H9 (cell line): ENCODE data around the gene ICOSLG. TPM values are rescaled to one million over a fixed set of nuclear protein-coding genes. Genes with fewer than 3 reads are reported as not detected.

Experiments used
- DNase-seq: peaks from one replicate; pipeline ENCODE4 v3.0.0-alpha.2; 2017
- H2AFZ ChIP-seq: one replicate; pipeline ENCODE4 v1.6.1; 2013; ENCODE audit warnings: mild to moderate bottlenecking, low read length, control low read depth, moderate library complexity
- H2AK5ac ChIP-seq: 2 replicates; pipeline ENCODE4 v1.6.1; 2013; ENCODE audit warnings: low read length, control low read depth, mixed read lengths; ENCODE audit not compliant: insufficient read length
- H2BK120ac ChIP-seq: one replicate; pipeline ENCODE4 v1.6.1; 2013; ENCODE audit warnings: low read depth, mild to moderate bottlenecking, low read length, control low read depth, inconsistent platforms; ENCODE audit not compliant: poor library complexity, severe bottlenecking
- H2BK12ac ChIP-seq: 2 replicates; pipeline ENCODE4 v1.6.1; 2013; ENCODE audit warnings: low read length, control low read depth, mixed read lengths, low read depth; ENCODE audit not compliant: insufficient read length
- H2BK15ac ChIP-seq: 2 replicates; pipeline ENCODE4 v1.6.1; 2013; ENCODE audit warnings: low read depth, low read length, control low read depth
- H2BK20ac ChIP-seq: one replicate; pipeline ENCODE4 v1.6.1; 2013; ENCODE audit warnings: low read depth, mild to moderate bottlenecking, low read length, control low read depth, inconsistent platforms; ENCODE audit not compliant: poor library complexity, severe bottlenecking
- H2BK5ac ChIP-seq: 2 replicates; pipeline ENCODE4 v1.6.1; 2013; ENCODE audit warnings: low read length, control low read depth, mixed read lengths; ENCODE audit not compliant: insufficient read length
- H3K14ac ChIP-seq: 2 replicates; pipeline ENCODE4 v1.6.1; 2013; ENCODE audit warnings: low read length, control low read depth; ENCODE audit not compliant: insufficient read depth
- H3K18ac ChIP-seq: 2 replicates; pipeline ENCODE4 v1.6.1; 2013; ENCODE audit warnings: low read depth, mild to moderate bottlenecking, mixed read lengths, low read length, control low read depth; ENCODE audit not compliant: insufficient read length
- H3K23ac ChIP-seq: 2 replicates; pipeline ENCODE4 v1.6.1; 2013; ENCODE audit warnings: low read length, control low read depth, mixed read lengths, low read depth; ENCODE audit not compliant: insufficient read length
- H3K23me2 ChIP-seq: 2 replicates; pipeline ENCODE4 v1.6.1; 2013; ENCODE audit warnings: low read depth, mild to moderate bottlenecking, mixed read lengths, low read length, control low read depth; ENCODE audit not compliant: insufficient read length, poor library complexity, severe bottlenecking
- H3K27ac ChIP-seq: 2 replicates; pipeline ENCODE4 v1.5.1; 2013; ENCODE audit warnings: low read length, control low read depth, mixed read lengths, low read depth; ENCODE audit not compliant: insufficient read length
- H3K27me3 ChIP-seq: 2 replicates; pipeline ENCODE4 v1.6.1; 2013; ENCODE audit warnings: low read length, control low read depth, inconsistent platforms; ENCODE audit not compliant: insufficient read depth
- H3K4ac ChIP-seq: 2 replicates; pipeline ENCODE4 v1.6.1; 2013; ENCODE audit warnings: low read depth, mild to moderate bottlenecking, control low read depth, inconsistent platforms, low read length, moderate library complexity
- H3K4me1 ChIP-seq: 2 replicates; pipeline ENCODE4 v1.6.1; 2013; ENCODE audit warnings: low read length, control low read depth, inconsistent platforms; ENCODE audit not compliant: insufficient read depth
- H3K4me2 ChIP-seq: 2 replicates; pipeline ENCODE4 v1.6.1; 2013; ENCODE audit warnings: low read length, control low read depth, mixed read lengths; ENCODE audit not compliant: insufficient read length, insufficient read depth
- H3K56ac ChIP-seq: 2 replicates; pipeline ENCODE4 v1.6.1; 2013; ENCODE audit warnings: low read depth, mild to moderate bottlenecking, mixed read lengths, low read length, control low read depth; ENCODE audit not compliant: insufficient read length
- H3K79me1 ChIP-seq: 2 replicates; pipeline ENCODE4 v1.6.1; 2013; ENCODE audit warnings: low read depth, mild to moderate bottlenecking, moderate library complexity, low read length, control low read depth, inconsistent platforms; ENCODE audit not compliant: insufficient read depth, poor library complexity, severe bottlenecking
- H3K79me2 ChIP-seq: 2 replicates; pipeline ENCODE4 v1.6.1; 2013; ENCODE audit warnings: low read length, control low read depth, inconsistent platforms; ENCODE audit not compliant: insufficient read depth
- H3K9ac ChIP-seq: 2 replicates; pipeline ENCODE4 v1.6.1; 2013; ENCODE audit warnings: low read length, control low read depth, mixed read lengths; ENCODE audit not compliant: insufficient read length; ENCODE audit errors: extremely low read depth
- H3K9me3 ChIP-seq: one replicate; pipeline ENCODE4 v1.6.1; 2013; ENCODE audit warnings: low read depth, low read length, inconsistent platforms; ENCODE audit not compliant: control insufficient read depth
- H3T11ph ChIP-seq: one replicate; pipeline ENCODE4 v1.6.1; 2013; ENCODE audit warnings: mild to moderate bottlenecking, low read length, control low read depth, inconsistent platforms
- H4K20me1 ChIP-seq: one replicate; pipeline ENCODE4 v1.6.1; 2013; ENCODE audit not compliant: control insufficient read depth, insufficient read length, insufficient read depth
- H4K5ac ChIP-seq: 2 replicates; pipeline ENCODE4 v1.6.1; 2013; ENCODE audit warnings: low read depth, mild to moderate bottlenecking, mixed read lengths, low read length, control low read depth; ENCODE audit not compliant: insufficient read length
- H4K8ac ChIP-seq: replicated peaks from 2 replicates; pipeline ENCODE4 v1.6.1; 2013; ENCODE audit warnings: low read length, control low read depth, mixed read lengths, low read depth; ENCODE audit not compliant: insufficient read length
- H4K91ac ChIP-seq: 2 replicates; pipeline ENCODE4 v1.6.1; 2013; ENCODE audit warnings: low read depth, mild to moderate bottlenecking, moderate library complexity, mixed read lengths, low read length, control low read depth; ENCODE audit not compliant: insufficient read length
- H3K27ac Mint-ChIP-seq, 3 experiments: 2 replicates in 2 of 3; 3 replicates in 1 of 3; pipeline ENCODE4 v1.8.0; 2020 to 2021; ENCODE audit warnings: mixed read lengths in 3 of 3, mild to moderate bottlenecking in 1 of 3, moderate library complexity in 1 of 3
- H3K27me3 Mint-ChIP-seq: 2 replicates; pipeline ENCODE4 v1.8.0; 2021; ENCODE audit warnings: low read depth, mild to moderate bottlenecking, moderate library complexity, mixed read lengths
- H3K36me3 Mint-ChIP-seq, 3 experiments: 2 replicates in 2 of 3; 3 replicates in 1 of 3; pipeline ENCODE4 v1.8.0; 2020 to 2021; ENCODE audit warnings: low read depth in 3 of 3, mixed read lengths in 3 of 3; ENCODE audit not compliant: insufficient read depth in 1 of 3
- H3K4me1 Mint-ChIP-seq, 2 experiments: 2 replicates each; pipeline ENCODE4 v1.8.0; 2020; ENCODE audit warnings: mixed read lengths in 2 of 2
- H3K4me3 Mint-ChIP-seq, 2 experiments: 2 replicates in 1 of 2; 3 replicates in 1 of 2; pipeline ENCODE4 v1.8.0; 2020 to 2021; ENCODE audit warnings: mild to moderate bottlenecking in 2 of 2, mixed read lengths in 2 of 2, moderate library complexity in 1 of 2
- H3K9me3 Mint-ChIP-seq, 2 experiments: 2 replicates in 1 of 2; 3 replicates in 1 of 2; pipeline ENCODE4 v1.8.0; 2020; ENCODE audit warnings: mild to moderate bottlenecking in 2 of 2, mixed read lengths in 2 of 2, moderate library complexity in 1 of 2
- CTCF ChIP-seq: fragments of 200-600 bp; sonication (generic); conservative IDR thresholded peaks from 3 replicates; pipeline ENCODE4 v1.8.0; 2021; ENCODE audit warnings: antibody characterized with exemption, mild to moderate bottlenecking
- WGBS: extraction: QIAGEN DNeasy Blood & Tissue Kit; methylation state at CpG from one replicate; pipeline ENCODE4 v1.1.7; 2013; ENCODE audit warnings: missing lambda C conversion rate, low lambda C conversion rate, mixed read lengths; ENCODE audit not compliant: insufficient read length; ENCODE audit errors: extremely low coverage; 5-methylcytosine and 5-hydroxymethylcytosine counted together
- total RNA-seq: library from RNA; stranded (reverse); gene quantifications from 2 replicates; pipeline ENCODE4 v1.2.1, GENCODE V29; 2021

ICOSLG gene
- total RNA-seq, 1 experiment from 2014 or later: 6.8 TPM

GRCh38 chr21:44267655-44268142 is 27.0 kb upstream of the ICOSLG start:
- H4K8ac ChIP-seq: no peak overlapping the region
- no peak overlapping the region for H3K27ac ChIP-seq
- H3K56ac ChIP-seq: no peak overlapping the region
- H3K4me1 Mint-ChIP-seq: peaks cover 5 to 8% of the 10 kb centered on the region in 2 experiments
- H2AFZ ChIP-seq: no peak overlapping the region
- no peak overlapping the region for H3K4me2 ChIP-seq
- H3K9me3 ChIP-seq: no peaks in the 10 kb centered on the region
- H3K14ac ChIP-seq: no peak overlapping the region
- H3K9ac ChIP-seq: no peak overlapping the region
- no peaks in the 10 kb centered on the region for H4K20me1 ChIP-seq
- no peak overlapping the region for H2BK120ac ChIP-seq
- no peak overlapping the region for H4K5ac ChIP-seq
- peak; percentile 58 for TF ChIP-seq CTCF
- H4K91ac ChIP-seq: no peak overlapping the region
- no peak overlapping the region for H3K18ac ChIP-seq
- no peak overlapping the region for H2AK5ac ChIP-seq
- H3K79me1 ChIP-seq: no peaks in the 10 kb centered on the region
- no peaks in the 10 kb centered on the region for H3K79me2 ChIP-seq
- no peaks in the 10 kb centered on the region for H3K27me3 ChIP-seq
- H3K27ac Mint-ChIP-seq: no peak overlapping the region
- H3K4me1 ChIP-seq: no peaks in the 10 kb centered on the region; the same call in 1 of the 2 replicates
- H2BK5ac ChIP-seq: no peak overlapping the region
- WGBS: no CpG with 5 or more reads among the region's 19 CpGs
- H2BK15ac ChIP-seq: no peak overlapping the region
- H3K27me3 Mint-ChIP-seq: no peaks in the 10 kb centered on the region
- no peak overlapping the region for H2BK20ac ChIP-seq
- no peak overlapping the region for H3K4ac ChIP-seq
- H3K36me3 Mint-ChIP-seq: no peaks in the 10 kb centered on the region
- no peaks in the 10 kb centered on the region for H3K9me3 Mint-ChIP-seq
- no peaks in the 10 kb centered on the region for H3K23me2 ChIP-seq
- no peak overlapping the region for H2BK12ac ChIP-seq
- no peak overlapping the region for H3K4me3 Mint-ChIP-seq
- no peak overlapping the region for H3K23ac ChIP-seq
- no peak for DNase-seq
- H3T11ph ChIP-seq: no peak overlapping the region
